ENCODE data around the gene ZFYVE28. TPM values are rescaled to one million over a fixed set of nuclear protein-coding genes. Genes with fewer than 3 reads are reported as not detected.

Gene ZFYVE28
- total RNA-seq, 1 donor, result 10.5 TPM

- Histone ChIP-seq H3K4me2 (ENCODE audit: insufficient read depth, low read length) (peak overlapping the region; percentile 20), H3K79me2 (ENCODE audit: insufficient read depth, low read length) (peaks cover 75% of the 10 kb centered on the region), H3K27me3 (ENCODE audit: insufficient read depth, low read length) (no peaks in the 10 kb centered on the region), H3K36me3 (ENCODE audit: insufficient read depth, low read length) (peaks cover 27% of the 10 kb centered on the region), H2AFZ (ENCODE audit: low read length) (no peak overlapping the region), H3K4me1 (ENCODE audit: insufficient read depth, low read length) (peaks cover 29% of the 10 kb centered on the region), H3K4me3 (ENCODE audit: insufficient read depth, low read length) (no peak overlapping the region), H3K27ac (ENCODE audit: low read depth, low read length) (peak overlapping the region; percentile 19), H4K20me1 (ENCODE audit: insufficient read depth, low read length) (peaks cover 83% of the 10 kb centered on the region), H3K9me3 (ENCODE audit: low read depth, low read length) (no peaks in the 10 kb centered on the region)
- TF ChIP-seq CTCF (IDR thresholded peaks at IDR 0.05; ENCODE audit: extremely low read depth, low read depth, low read length), result no peak
- peak; percentile 77 for DNase-seq (ENCODE audit: insufficient read length, low spot score, missing footprints)
These were observed 162.2 kb downstream of the ZFYVE28 start for GRCh38 chr4:2256156-2256731.

DNA sequence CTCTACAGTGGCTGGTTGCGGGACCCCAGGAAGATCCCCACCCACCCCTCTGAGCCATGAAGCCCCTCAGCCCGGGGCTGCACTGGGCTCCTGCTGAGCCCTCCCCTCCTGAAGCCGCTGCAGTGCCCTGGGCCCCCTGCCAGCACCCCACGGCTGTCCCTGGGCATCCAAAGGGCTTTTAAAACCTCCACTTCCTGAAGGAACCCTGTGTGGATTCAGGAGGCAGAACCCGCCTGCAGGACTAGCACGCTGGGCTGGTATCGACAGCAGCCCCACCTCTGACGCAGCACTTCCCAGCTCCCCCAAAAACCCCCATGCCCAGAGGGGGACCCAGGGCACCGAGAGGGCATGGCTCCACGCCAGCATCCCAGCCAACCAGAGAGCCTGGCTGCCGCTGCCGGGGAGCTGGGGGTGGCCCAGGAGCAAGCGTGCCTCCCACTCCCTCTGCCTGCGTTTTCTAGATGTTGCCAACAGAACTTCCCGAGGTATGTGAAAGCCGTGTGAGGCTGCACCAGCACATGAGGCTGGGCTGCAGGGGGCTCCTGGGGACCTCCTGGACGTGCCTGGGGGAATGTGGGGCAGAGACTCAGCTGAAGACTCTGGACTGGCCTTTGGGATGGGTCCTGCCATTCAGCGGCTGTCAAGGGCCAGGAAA, 162.8 kb downstream of the ZFYVE28 start:
- H2AFZ ChIP-seq (ENCODE audit: low read length), result no peak overlapping the region
- no peaks in the 10 kb centered on the region for H3K9me3 ChIP-seq (ENCODE audit: low read depth, low read length)
- peak overlapping the region; percentile 19 for H3K27ac ChIP-seq (ENCODE audit: low read depth, low read length)
- no peak for TF ChIP-seq CTCF (IDR thresholded peaks at IDR 0.05; ENCODE audit: extremely low read depth, low read depth, low read length)
- H3K4me2 ChIP-seq (ENCODE audit: insufficient read depth, low read length), result peak overlapping the region; percentile 20
- H3K27me3 ChIP-seq (ENCODE audit: insufficient read depth, low read length), result no peaks in the 10 kb centered on the region
- peaks cover 86% of the 10 kb centered on the region for H4K20me1 ChIP-seq (ENCODE audit: insufficient read depth, low read length)
- peaks cover 27% of the 10 kb centered on the region for H3K4me1 ChIP-seq (ENCODE audit: insufficient read depth, low read length)
- DNase-seq (ENCODE audit: insufficient read length, low spot score, missing footprints), result peak; percentile 93
- no peak overlapping the region for H3K4me3 ChIP-seq (ENCODE audit: insufficient read depth, low read length)
- peaks cover 27% of the 10 kb centered on the region for H3K36me3 ChIP-seq (ENCODE audit: insufficient read depth, low read length)
- H3K79me2 ChIP-seq (ENCODE audit: insufficient read depth, low read length), result peaks cover 69% of the 10 kb centered on the region

DNA sequence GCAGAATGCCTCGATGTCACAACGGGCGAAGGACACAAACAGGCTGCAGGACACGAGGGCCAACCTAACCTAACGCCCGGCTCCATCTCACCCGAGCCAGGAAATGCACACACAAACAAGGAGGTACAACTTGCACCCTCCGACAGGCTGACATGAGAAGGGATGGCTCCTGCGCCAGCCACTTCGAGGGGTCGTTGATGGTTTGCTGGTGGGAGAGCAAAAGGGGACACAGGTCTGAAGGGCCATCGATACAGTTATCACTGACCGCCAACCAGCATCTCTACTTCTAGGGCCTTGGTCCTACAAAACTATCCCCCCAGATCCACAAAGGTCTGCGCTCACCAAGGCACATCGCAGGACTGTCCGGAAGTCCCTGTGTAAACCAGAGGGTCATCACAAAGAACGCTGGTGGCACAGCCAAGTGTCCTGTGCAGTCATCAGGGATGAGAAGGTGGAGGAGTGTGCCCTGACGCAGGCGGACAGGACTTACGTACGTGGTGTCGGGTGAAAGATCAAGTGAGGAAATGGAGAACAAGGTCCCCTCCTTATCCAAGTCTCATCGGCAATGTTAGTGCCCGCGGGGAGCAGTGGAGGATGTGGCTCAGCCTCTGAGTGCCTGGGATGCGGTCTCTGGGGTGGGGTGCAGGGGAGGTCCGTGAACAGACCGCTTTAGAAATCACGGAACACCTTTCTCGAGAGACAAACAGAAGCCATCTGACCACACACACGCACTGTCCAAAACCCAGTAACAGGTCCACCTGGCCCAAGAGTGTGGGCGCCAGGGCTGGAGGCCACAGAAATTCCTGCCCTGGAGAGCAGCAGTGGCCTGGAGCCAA, 163.6 kb downstream of the ZFYVE28 start:
- no peak overlapping the region for H3K27ac ChIP-seq (ENCODE audit: low read depth, low read length)
- DNase-seq (ENCODE audit: insufficient read length, low spot score, missing footprints), result peak; percentile 83
- H2AFZ ChIP-seq (ENCODE audit: low read length), result no peak overlapping the region
- no peak overlapping the region for H3K4me3 ChIP-seq (ENCODE audit: insufficient read depth, low read length)
- peaks cover 20% of the 10 kb centered on the region for H3K4me1 ChIP-seq (ENCODE audit: insufficient read depth, low read length)
- no peaks in the 10 kb centered on the region for H3K27me3 ChIP-seq (ENCODE audit: insufficient read depth, low read length)
- peaks cover 31% of the 10 kb centered on the region for H3K36me3 ChIP-seq (ENCODE audit: insufficient read depth, low read length)
- no peak overlapping the region for H3K4me2 ChIP-seq (ENCODE audit: insufficient read depth, low read length)
- peaks cover 84% of the 10 kb centered on the region for H4K20me1 ChIP-seq (ENCODE audit: insufficient read depth, low read length)
- H3K9me3 ChIP-seq (ENCODE audit: low read depth, low read length), result no peaks in the 10 kb centered on the region
- TF ChIP-seq CTCF (IDR thresholded peaks at IDR 0.05; ENCODE audit: extremely low read depth, low read depth, low read length), result no peak
- H3K79me2 ChIP-seq (ENCODE audit: insufficient read depth, low read length), result peaks cover 61% of the 10 kb centered on the region

Measured in osteoblast (primary cell).